ENCODE measurements around the gene KCNF1.

Gene KCNF1

GRCh38 chr2:10873171-10873570, 38.6 kb upstream of the KCNF1 start:
- H3K27ac ChIP-seq (ENCODE audit: low read length) = no peak overlapping the region
- peaks cover 11% of the 10 kb centered on the region for H3K9me3 ChIP-seq (ENCODE audit: insufficient read depth, low read depth, low read length)
- no peaks in the 10 kb centered on the region for H3K36me3 ChIP-seq (ENCODE audit: insufficient read depth, low read depth, low read length)
- H3K4me3 ChIP-seq (ENCODE audit: low read length) = no peak overlapping the region
- H3K27me3 ChIP-seq (ENCODE audit: insufficient read depth, low read length) = no peaks in the 10 kb centered on the region
- H3K4me1 ChIP-seq (ENCODE audit: insufficient read depth, low read length) = no peaks in the 10 kb centered on the region
- H3K9ac ChIP-seq (ENCODE audit: low read depth, low read length) = no peak overlapping the region

DNA sequence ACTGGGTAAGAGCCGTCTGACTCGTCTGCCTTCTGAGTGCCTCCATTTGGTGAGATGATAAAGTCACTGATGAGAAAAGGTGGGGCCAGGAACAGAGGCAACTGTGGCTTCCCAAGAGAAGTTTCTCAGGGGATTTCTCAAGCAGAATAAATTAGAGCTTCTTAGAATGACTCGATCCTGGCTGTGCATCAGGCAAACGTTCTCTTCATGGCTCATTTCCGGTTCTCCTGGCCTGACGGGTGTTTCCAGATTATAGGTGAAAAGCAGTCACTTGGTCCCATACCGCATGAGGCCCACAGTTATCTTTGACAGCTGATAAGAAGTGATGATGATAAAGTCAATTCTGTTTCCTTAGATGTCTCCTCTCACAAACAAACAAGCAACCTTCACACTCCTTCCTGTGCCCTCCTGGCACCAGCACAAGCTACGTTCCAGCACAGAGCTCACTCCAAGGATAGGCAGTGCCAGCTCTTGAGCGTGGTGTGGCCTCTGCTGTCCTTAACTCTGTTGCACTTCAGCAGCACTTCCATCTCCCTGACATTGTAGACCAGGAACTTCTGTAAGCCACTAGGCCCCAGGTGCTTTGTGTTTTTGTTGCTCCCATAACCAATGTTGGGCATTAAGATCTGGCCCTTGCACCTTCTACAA, 37.8 kb upstream of the KCNF1 start:
- Histone ChIP-seq H3K4me1 (ENCODE audit: insufficient read depth, low read length) (no peaks in the 10 kb centered on the region), H3K36me3 (ENCODE audit: insufficient read depth, low read depth, low read length) (no peaks in the 10 kb centered on the region), H3K27me3 (ENCODE audit: insufficient read depth, low read length) (no peaks in the 10 kb centered on the region), H3K27ac (ENCODE audit: low read length) (no peak overlapping the region), H3K9ac (ENCODE audit: low read depth, low read length) (no peak overlapping the region), H3K4me3 (ENCODE audit: low read length) (no peak overlapping the region), H3K9me3 (ENCODE audit: insufficient read depth, low read depth, low read length) (peaks cover 11% of the 10 kb centered on the region)

DNA sequence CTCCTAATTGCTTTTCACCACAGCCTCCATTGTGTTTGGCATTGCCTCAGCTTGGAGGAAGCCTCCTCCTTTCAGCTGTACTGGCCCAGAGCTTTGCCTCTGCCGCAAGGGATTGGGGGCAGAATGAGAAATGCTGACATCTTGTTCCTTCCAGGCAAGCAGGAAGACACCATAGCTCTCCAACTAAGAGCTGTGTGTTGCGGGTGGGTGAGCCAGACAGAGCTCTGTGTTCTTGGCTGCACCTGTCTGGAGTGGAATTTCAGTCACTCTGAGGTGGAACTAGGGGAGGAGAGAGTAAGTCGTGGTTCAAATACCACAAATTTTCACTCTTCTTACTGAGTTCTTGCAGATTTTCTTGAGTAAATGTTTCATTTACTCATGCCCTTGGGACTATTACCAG, 36.6 kb upstream of the KCNF1 start:
- no peaks in the 10 kb centered on the region for H3K36me3 ChIP-seq (ENCODE audit: insufficient read depth, low read depth, low read length)
- H3K9ac ChIP-seq (ENCODE audit: low read depth, low read length) = no peak overlapping the region

DNA sequence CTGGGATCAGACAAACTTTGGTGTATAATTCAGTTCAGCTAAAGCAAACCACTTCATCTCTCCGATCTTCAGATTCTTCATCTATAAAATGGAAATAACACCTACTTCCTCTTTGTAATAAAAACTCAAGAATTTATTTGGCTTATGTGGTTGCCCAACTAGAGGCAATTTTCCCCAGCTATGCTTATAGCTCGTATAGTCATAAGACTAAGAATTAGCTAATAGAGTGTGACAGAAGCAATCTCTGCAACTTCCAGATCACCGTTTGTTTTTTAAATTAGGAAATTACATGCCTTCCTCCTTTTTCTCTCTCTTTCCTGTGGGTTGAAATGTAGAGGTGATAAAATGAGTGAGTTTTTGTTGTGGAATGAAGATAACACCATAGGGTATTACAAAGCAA, 35.3 kb upstream of the KCNF1 start:
- no peak overlapping the region for H3K9ac ChIP-seq (ENCODE audit: low read depth, low read length)
- H3K27ac ChIP-seq (ENCODE audit: low read length) = no peak overlapping the region
- no peaks in the 10 kb centered on the region for H3K27me3 ChIP-seq (ENCODE audit: insufficient read depth, low read length)
- peaks cover 11% of the 10 kb centered on the region for H3K9me3 ChIP-seq (ENCODE audit: insufficient read depth, low read depth, low read length)
- H3K4me3 ChIP-seq (ENCODE audit: low read length) = no peak overlapping the region
- H3K4me1 ChIP-seq (ENCODE audit: insufficient read depth, low read length) = no peaks in the 10 kb centered on the region
- no peaks in the 10 kb centered on the region for H3K36me3 ChIP-seq (ENCODE audit: insufficient read depth, low read depth, low read length)

More for the DNA sequence above, 36.6 kb upstream of the KCNF1 start:
- peaks cover 11% of the 10 kb centered on the region for H3K9me3 ChIP-seq (ENCODE audit: insufficient read depth, low read depth, low read length)
- no peak overlapping the region for H3K27ac ChIP-seq (ENCODE audit: low read length)
- no peak overlapping the region for H3K4me3 ChIP-seq (ENCODE audit: low read length)
- no peaks in the 10 kb centered on the region for H3K4me1 ChIP-seq (ENCODE audit: insufficient read depth, low read length)
- H3K27me3 ChIP-seq (ENCODE audit: insufficient read depth, low read length) = no peaks in the 10 kb centered on the region

DNA sequence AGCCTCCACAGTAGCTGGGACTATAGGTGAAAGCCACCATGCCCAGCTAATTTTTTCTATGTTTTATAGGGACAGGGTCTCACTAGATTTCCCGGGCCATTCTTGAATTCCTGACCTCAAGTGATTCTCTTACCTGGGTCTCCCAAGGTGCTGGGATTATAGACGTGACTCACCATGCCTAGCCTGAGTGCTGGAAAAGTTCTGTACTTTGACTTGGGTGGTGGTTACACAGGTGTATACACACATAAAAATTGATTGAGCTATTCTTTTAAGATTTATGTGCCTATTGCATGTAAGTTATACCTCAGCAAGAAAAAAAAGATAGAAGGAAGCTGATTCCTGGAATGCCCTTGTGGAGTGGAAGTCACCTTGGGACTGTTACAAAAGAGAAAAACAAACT, 34.8 kb upstream of the KCNF1 start:
- H3K9ac ChIP-seq (ENCODE audit: low read depth, low read length) = no peak overlapping the region
- H3K27me3 ChIP-seq (ENCODE audit: insufficient read depth, low read length) = no peaks in the 10 kb centered on the region
- peaks cover 8% of the 10 kb centered on the region for H3K9me3 ChIP-seq (ENCODE audit: insufficient read depth, low read depth, low read length)
- H3K36me3 ChIP-seq (ENCODE audit: insufficient read depth, low read depth, low read length) = no peaks in the 10 kb centered on the region
- no peak overlapping the region for H3K27ac ChIP-seq (ENCODE audit: low read length)
- no peak overlapping the region for H3K4me3 ChIP-seq (ENCODE audit: low read length)
- H3K4me1 ChIP-seq (ENCODE audit: insufficient read depth, low read length) = no peaks in the 10 kb centered on the region

DNA sequence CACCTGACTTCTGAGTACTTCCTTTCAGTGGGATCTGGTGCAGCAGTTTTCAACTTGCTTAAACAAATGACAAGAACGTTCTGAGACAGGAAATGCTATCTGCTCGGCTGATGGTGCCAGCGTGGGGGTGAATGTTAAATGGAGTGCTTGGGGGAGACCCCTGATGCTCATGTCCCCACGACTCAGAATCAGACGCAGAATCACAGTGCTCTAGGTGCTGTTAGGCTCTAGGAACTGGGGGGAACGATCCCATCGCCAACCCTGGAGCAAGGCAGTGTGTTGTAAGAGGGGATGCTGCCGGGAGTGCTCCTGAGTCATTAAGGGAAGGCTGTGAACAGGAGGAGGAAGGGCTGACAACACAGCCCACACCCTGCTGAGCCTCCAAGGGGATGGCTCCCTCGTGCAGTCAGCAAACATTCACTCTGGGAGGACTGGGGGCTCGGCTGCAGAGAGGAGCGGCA, 34.1 kb upstream of the KCNF1 start:
- H3K4me3 ChIP-seq (ENCODE audit: low read length) = no peak overlapping the region
- H3K36me3 ChIP-seq (ENCODE audit: insufficient read depth, low read depth, low read length) = no peaks in the 10 kb centered on the region
- no peaks in the 10 kb centered on the region for H3K27me3 ChIP-seq (ENCODE audit: insufficient read depth, low read length)
- 0 out of 2 replicates have a peak, but pooled peaks cover 3% of the 10 kb centered on the region for H3K9me3 ChIP-seq (ENCODE audit: insufficient read depth, low read depth, low read length)
- H3K4me1 ChIP-seq (ENCODE audit: insufficient read depth, low read length) = no peaks in the 10 kb centered on the region
- H3K27ac ChIP-seq (ENCODE audit: low read length) = no peak overlapping the region
- H3K9ac ChIP-seq (ENCODE audit: low read depth, low read length) = no peak overlapping the region

DNA sequence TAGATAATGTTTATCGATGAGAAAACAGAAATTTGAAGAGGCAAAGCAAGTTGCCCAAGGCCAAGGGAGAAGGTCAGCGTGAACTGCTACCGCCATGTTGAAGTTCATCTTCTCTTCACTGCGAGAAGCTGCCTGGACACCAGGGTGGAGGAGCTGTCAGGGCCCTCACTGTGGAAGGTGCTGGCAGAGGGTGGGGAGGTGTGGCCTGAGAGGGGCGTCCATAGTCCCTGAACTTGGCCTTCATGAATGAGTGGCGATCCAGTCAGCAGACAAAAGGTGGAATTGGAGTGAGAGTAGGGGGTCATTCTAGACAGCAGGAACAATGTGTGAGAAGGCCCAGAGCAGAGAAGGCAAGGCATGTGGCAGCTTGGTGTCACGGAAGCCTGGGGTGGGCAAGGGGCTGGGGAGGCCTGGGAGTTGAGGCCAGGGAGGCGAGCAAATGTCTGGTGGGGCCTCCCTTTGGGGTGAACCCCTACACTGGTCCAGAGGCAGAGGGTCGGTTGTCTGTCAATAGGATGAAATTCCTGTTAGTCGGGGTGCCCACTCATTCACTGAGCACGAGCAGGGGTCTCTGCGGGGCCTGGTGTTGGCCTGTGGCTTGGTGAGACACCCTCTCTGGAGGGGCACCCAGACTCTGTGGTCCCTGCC, 33.3 kb upstream of the KCNF1 start:
- Histone ChIP-seq H3K27me3 (ENCODE audit: insufficient read depth, low read length) (no peaks in the 10 kb centered on the region), H3K27ac (ENCODE audit: low read length) (no peak overlapping the region), H3K9ac (ENCODE audit: low read depth, low read length) (no peak overlapping the region), H3K36me3 (ENCODE audit: insufficient read depth, low read depth, low read length) (no peaks in the 10 kb centered on the region), H3K9me3 (ENCODE audit: insufficient read depth, low read depth, low read length) (no peaks in the 10 kb centered on the region), H3K4me1 (ENCODE audit: insufficient read depth, low read length) (peaks cover under 1% of the 10 kb centered on the region; the same call in 1 of the 2 replicates), H3K4me3 (ENCODE audit: low read length) (no peak overlapping the region)

- Histone ChIP-seq H3K4me1 (ENCODE audit: insufficient read depth, low read length) (peaks cover 9% of the 10 kb centered on the region; the same call in 1 of the 2 replicates), H3K9ac (ENCODE audit: low read depth, low read length) (no peak overlapping the region)
Observed at GRCh38 chr2:10879159-10879558, 32.6 kb upstream of the KCNF1 start.

DNA sequence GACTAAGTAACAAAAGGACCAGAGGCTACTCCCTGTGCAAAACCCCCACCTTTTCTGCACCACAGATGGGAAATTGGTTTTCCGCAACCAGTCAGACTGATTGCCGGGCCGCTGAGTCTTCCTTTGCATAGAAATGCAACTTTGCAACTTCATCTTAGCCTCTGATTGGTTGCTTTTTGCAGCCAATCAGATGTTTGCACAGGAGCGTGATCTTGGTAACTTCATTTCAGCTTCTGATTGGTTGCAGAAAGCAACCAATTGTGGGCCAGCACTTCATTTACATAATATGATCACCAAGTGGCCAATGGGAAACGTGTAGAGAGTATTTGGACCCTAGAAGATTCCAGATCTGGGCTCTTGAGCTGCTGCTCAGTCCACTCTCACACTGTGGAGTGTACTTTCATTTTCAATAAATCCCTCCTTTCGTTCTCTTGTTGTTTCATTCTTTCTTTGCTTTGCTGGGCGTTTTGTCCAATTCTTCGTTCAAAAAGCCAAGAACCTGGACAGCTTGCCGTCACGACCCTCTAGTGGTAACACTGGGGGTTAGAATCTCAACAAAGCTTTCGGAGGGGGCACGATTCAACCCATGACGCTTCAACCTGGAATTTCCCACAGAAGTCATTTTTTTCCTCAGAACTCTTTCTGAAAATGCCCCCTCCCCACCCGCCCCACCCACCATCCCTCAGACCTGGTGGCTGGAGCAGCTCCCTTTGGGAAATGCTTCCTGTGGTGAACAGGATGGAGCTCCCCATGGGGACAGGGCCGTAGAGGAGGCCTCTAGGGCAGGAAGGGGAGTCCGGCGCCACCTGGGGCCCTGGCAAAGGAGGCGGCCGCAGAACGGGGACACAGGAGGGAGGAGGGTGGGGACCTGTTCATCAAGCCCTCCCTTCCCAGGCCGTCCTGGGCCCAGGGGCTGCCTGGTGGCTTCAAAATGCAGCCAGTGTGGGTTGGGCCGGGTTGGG, 31.8 kb upstream of the KCNF1 start:
- H3K36me3 ChIP-seq (ENCODE audit: insufficient read depth, low read depth, low read length) = no peaks in the 10 kb centered on the region
- no peak overlapping the region for H3K27ac ChIP-seq (ENCODE audit: low read length)
- no peaks in the 10 kb centered on the region for H3K27me3 ChIP-seq (ENCODE audit: insufficient read depth, low read length)
- no peak overlapping the region for H3K4me3 ChIP-seq (ENCODE audit: low read length)
- no peak overlapping the region for H3K9ac ChIP-seq (ENCODE audit: low read depth, low read length)
- peaks cover 16% of the 10 kb centered on the region; the same call in 1 of the 2 replicates for H3K4me1 ChIP-seq (ENCODE audit: insufficient read depth, low read length)
- no peaks in the 10 kb centered on the region for H3K9me3 ChIP-seq (ENCODE audit: insufficient read depth, low read depth, low read length)

More at GRCh38 chr2:10879159-10879558, 32.6 kb upstream of the KCNF1 start:
- no peak overlapping the region for H3K4me3 ChIP-seq (ENCODE audit: low read length)
- H3K27me3 ChIP-seq (ENCODE audit: insufficient read depth, low read length) = no peaks in the 10 kb centered on the region
- H3K36me3 ChIP-seq (ENCODE audit: insufficient read depth, low read depth, low read length) = no peaks in the 10 kb centered on the region
- H3K27ac ChIP-seq (ENCODE audit: low read length) = no peak overlapping the region
- no peaks in the 10 kb centered on the region for H3K9me3 ChIP-seq (ENCODE audit: insufficient read depth, low read depth, low read length)

DNA sequence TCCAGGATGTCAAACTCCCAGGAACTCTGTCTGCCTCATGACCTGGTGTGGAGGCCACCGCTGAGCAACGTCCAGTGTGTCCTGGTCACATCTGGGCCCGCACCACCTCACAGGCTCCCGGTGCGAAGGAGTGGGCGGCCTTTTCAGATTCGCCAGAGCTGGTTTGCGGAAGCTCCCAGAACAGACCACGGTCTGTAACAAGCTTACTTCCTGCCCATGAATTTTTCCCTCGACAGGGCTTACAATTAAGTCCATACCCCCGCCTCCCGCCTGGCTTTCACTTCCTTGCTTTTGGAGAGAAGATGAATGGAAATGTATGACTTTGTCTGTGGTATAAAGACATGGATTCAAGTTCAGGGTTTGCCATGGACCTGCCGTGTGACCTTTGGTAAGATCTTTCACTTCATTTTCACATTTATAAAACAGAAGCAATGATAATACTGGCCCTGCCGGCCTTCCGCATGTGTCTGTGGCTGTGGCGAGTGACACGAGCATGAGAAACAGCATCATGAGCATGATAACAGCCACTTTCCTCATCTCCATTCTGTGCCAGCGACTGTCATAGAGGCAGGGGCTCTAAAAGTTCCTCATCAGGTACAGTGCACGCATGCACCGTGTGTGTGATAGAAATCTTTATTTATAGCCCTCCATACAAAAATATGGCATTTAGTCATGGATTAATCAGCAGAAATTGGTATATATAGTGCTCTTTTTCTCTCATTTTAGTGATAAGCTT, 31.0 kb upstream of the KCNF1 start:
- H3K4me1 ChIP-seq (ENCODE audit: insufficient read depth, low read length) = peaks cover 22% of the 10 kb centered on the region; the same call in 1 of the 2 replicates
- H3K4me3 ChIP-seq (ENCODE audit: low read length) = no peak overlapping the region
- H3K36me3 ChIP-seq (ENCODE audit: insufficient read depth, low read depth, low read length) = no peaks in the 10 kb centered on the region
- no peaks in the 10 kb centered on the region for H3K27me3 ChIP-seq (ENCODE audit: insufficient read depth, low read length)
- H3K9ac ChIP-seq (ENCODE audit: low read depth, low read length) = no peak overlapping the region
- H3K27ac ChIP-seq (ENCODE audit: low read length) = no peak overlapping the region
- H3K9me3 ChIP-seq (ENCODE audit: insufficient read depth, low read depth, low read length) = no peaks in the 10 kb centered on the region

GRCh38 chr2:10882568-10882967, 29.2 kb upstream of the KCNF1 start:
- no peak overlapping the region for H3K4me3 ChIP-seq (ENCODE audit: low read length)
- no peak overlapping the region for H3K9ac ChIP-seq (ENCODE audit: low read depth, low read length)
- H3K4me1 ChIP-seq (ENCODE audit: insufficient read depth, low read length) = peaks cover 22% of the 10 kb centered on the region; the same call in 1 of the 2 replicates
- H3K27me3 ChIP-seq (ENCODE audit: insufficient read depth, low read length) = no peaks in the 10 kb centered on the region
- H3K27ac ChIP-seq (ENCODE audit: low read length) = no peak overlapping the region
- no peaks in the 10 kb centered on the region for H3K9me3 ChIP-seq (ENCODE audit: insufficient read depth, low read depth, low read length)
- no peaks in the 10 kb centered on the region for H3K36me3 ChIP-seq (ENCODE audit: insufficient read depth, low read depth, low read length)

Data from iPS-20b (cell line).